ENCODE data around the gene XCL2.
"Not testable (repeated sequence)": the region's sequence is repeated elsewhere in the genome, so short reads cannot be mapped to it uniquely, and the experiment has no call there.

Gene XCL2

DNA sequence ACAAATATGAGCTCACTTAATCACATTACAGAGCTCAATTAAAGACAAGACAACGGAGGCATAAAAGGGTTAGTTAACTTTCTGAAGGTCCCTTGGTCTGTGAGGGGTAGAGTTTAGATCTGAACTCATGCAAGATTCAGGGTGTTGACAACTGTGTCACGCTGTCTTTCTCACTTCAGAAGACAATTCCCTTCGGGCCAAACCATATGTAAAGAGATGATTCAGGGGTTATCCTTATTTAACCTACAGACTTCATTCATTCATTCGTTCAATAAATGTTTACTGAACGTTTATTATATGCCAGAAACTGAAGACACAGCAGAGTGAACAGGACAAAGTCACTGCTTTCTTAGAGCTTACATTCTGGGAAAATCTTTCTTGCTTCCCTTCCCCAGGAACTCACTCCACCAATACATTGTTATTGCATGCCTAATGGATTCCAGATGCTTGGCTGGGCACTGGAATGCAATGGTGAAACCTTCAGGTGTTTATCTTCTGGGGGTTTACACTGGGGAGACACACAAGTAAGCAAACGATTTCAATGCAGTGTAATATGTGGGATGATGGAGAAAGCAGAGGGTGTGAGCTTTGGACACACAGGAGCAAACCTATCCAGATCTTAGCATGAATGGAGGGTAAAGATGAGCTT lies 39.0 kb upstream of the XCL2 start:
- TF ChIP-seq, protein P1, sequence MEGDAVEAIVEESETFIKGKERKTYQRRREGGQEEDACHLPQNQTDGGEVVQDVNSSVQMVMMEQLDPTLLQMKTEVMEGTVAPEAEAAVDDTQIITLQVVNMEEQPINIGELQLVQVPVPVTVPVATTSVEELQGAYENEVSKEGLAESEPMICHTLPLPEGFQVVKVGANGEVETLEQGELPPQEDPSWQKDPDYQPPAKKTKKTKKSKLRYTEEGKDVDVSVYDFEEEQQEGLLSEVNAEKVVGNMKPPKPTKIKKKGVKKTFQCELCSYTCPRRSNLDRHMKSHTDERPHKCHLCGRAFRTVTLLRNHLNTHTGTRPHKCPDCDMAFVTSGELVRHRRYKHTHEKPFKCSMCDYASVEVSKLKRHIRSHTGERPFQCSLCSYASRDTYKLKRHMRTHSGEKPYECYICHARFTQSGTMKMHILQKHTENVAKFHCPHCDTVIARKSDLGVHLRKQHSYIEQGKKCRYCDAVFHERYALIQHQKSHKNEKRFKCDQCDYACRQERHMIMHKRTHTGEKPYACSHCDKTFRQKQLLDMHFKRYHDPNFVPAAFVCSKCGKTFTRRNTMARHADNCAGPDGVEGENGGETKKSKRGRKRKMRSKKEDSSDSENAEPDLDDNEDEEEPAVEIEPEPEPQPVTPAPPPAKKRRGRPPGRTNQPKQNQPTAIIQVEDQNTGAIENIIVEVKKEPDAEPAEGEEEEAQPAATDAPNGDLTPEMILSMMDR (IDR thresholded peaks at IDR 0.05; ENCODE audit: extremely low read depth, insufficient read depth, missing control alignments): no peak
- in situ Hi-C loops (cut with MboI; ENCODE audit: low pct_unique_long_range_greater_than_20kb, low sequenced_read_pairs, unreplicated experiment): no loop called here
- no peak for DNase-seq (ENCODE audit: low spot score)

DNA sequence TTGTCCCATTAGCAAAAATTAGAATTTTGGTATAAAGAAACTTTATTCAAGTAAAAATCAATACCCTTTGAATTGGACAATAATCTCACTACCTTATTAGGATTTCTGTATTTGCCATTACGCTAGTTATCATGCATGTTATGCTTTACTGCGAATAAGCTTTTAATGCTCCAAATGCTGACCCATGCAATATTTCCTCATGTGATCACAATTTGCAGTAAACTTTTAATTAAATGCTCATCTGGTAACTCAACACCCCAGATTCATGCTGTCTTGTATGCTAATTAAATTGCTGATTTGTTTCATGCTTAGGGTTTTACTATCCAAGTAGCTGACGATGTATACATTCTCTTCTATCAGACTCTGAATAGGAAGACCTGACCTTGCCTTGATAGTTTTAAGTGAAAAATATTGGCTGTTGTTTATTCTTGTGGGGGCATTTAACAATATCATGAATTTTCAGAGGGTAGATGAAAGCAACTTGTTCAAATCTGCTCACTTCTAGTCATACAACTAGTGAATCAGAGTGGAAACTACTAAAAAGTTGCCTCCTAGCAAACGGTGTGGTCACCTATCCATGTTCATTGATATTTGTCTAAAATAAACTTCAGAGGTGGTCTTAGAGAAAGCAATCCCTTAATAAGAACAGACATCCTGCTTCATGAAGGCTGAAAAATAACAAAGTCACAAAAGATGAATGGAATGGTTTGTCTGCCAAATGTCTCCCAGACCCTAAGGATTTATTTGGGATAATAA lies 38.2 kb upstream of the XCL2 start:
- TF ChIP-seq, protein P1 (IDR thresholded peaks at IDR 0.05; ENCODE audit: extremely low read depth, insufficient read depth, missing control alignments): no peak
- in situ Hi-C loops (cut with MboI; ENCODE audit: low pct_unique_long_range_greater_than_20kb, low sequenced_read_pairs, unreplicated experiment): no loop called here
- DNase-seq (ENCODE audit: low spot score): no peak

DNA sequence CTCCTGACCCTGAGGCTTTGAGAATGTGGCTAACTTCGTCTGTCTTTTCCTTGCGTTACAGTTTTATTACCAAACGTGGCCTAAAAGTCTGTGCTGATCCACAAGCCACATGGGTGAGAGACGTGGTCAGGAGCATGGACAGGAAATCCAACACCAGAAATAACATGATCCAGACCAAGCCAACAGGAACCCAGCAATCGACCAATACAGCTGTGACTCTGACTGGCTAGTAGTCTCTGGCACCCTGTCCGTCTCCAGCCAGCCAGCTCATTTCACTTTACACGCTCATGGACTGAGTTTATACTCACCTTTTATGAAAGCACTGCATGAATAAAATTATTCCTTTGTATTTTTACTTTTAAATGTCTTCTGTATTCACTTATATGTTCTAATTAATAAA lies 37.2 kb upstream of the XCL2 start:
- DNase-seq (ENCODE audit: low spot score); in situ Hi-C loops (cut with MboI; ENCODE audit: low pct_unique_long_range_greater_than_20kb, low sequenced_read_pairs, unreplicated experiment): not testable (repeated sequence)

DNA sequence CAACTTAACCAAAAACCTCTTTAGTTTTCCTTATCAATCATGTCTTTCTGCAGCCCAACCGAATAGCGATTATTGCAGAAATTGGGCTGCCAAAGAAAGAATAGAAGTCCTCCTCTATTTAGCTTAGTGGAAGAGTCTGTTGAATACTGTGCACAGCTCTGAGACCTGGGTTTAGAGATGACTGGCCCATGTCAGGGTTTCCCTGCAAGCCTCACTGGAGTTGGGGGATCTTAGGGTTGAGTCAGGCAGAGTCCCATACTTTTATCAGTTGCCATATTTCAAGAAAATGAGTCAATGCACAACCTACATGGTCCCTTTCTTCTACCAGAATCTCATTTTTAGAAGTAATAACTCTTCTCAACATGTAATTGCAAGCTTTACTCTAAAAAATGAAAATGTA lies 36.5 kb upstream of the XCL2 start:
- in situ Hi-C loops (cut with MboI; ENCODE audit: low pct_unique_long_range_greater_than_20kb, low sequenced_read_pairs, unreplicated experiment); DNase-seq (ENCODE audit: low spot score): not testable (repeated sequence)

DNA sequence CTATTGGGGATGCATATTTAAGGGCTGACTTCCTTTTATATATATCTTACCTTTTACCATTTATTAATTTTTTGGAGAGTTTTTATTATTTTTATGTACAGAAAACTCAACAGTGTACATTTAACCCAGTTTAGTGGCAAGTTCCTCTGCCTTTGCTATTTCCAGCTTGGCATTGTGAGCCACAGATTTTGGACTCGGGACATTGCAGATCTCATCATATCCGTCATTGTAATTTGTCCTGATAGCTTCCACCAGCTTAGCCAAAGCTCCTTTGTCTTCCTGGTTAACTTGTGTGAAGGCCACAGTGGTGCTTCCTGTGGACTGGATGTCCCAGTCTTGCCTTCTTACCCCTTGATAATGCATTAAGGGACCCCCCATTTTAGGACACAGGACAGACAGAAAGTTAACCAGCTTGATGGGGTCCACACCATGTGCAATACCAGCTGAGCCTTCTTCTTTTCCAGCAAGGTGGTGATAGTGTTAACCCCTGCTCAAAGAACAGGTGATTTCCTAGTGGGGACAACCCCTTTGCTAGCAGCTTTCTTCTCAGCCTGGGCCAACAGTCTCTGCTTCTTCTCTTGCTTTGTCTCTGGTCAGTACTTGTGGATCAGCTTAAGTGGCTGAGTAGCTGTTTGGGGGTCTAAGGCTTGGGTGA lies 34.9 kb upstream of the XCL2 start:
- DNase-seq (ENCODE audit: low spot score); in situ Hi-C loops (cut with MboI; ENCODE audit: low pct_unique_long_range_greater_than_20kb, low sequenced_read_pairs, unreplicated experiment): not testable (repeated sequence)

DNA sequence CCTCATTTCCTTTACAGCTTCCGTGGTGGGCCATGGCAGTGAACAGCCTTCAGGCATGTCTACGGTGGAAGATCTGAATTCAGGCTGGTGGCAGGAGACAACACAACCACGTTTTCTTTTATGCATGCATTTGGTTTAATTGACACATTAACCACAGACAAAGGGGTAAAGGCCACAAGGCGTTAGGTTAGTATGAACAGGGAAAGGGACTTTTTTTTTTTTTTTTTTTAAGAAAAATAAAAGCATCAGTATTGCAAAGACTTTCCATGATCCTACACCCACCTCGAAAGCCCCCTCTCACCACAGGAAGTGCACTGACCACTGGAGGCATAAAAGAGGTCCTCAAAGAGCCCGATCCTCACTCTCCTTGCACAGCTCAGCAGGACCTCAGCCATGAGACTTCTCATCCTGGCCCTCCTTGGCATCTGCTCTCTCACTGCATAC lies 32.5 kb upstream of the XCL2 start, which contains the start of gene XCL1:
TSS of gene XCL1 (plus strand) at position 361 of the 444 bp plus-strand sequence. CDS start at position 394, 33 bp downstream.
- DNase-seq (ENCODE audit: low spot score); in situ Hi-C loops (cut with MboI; ENCODE audit: low pct_unique_long_range_greater_than_20kb, low sequenced_read_pairs, unreplicated experiment): not testable (repeated sequence)

DNA sequence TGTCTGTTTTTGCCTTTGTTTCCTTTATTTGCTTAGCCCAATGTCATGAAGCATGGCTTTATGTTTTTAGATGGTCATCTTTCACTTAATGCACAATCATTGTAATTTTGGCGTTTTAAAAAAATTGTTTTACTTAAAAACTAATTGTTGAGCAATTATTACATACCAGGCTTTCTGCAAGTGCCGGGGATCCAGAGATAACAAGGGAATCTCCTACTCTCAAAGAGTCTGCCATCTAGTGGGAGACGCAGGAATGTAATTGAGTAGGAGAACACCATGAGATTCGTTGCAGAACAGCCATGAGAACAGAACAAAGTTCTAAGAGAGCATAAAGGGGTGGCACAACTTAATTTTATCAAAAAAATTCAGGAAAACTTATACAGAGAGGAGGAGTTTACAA lies 30.4 kb upstream of the XCL2 start:
- DNase-seq (ENCODE audit: low spot score): not testable (repeated sequence)
- in situ Hi-C loops (cut with MboI; ENCODE audit: low pct_unique_long_range_greater_than_20kb, low sequenced_read_pairs, unreplicated experiment): loop anchor here (25.0 kb wide), 1 partner anchor 137 kb away; no protein-coding TSS in a partner anchor

DNA sequence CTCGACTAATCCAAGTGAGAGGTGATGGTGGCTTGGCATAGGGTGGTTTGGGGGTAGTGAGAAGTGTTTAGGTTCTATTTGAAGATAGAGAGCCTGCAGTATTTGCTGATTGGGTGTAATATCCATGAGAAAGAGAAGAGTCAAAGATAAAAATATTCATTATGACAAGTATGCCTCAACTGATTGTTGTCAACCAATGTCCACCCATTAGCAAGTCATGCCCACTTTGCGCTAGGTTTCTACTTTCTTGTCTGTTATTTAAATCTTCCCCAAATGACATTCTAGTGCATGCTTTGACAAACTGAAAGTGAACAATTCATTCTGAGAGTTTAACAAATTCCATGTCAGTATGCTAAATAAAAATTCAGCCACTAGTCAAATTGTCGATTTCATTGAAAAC lies 28.8 kb upstream of the XCL2 start:
- TF ChIP-seq, protein P1 (IDR thresholded peaks at IDR 0.05; ENCODE audit: extremely low read depth, insufficient read depth, missing control alignments): no peak
- DNase-seq (ENCODE audit: low spot score): no peak
- in situ Hi-C loops (cut with MboI; ENCODE audit: low pct_unique_long_range_greater_than_20kb, low sequenced_read_pairs, unreplicated experiment): loop anchor here (25.0 kb wide), 1 partner anchor 135 kb away; no protein-coding TSS in a partner anchor

DNA sequence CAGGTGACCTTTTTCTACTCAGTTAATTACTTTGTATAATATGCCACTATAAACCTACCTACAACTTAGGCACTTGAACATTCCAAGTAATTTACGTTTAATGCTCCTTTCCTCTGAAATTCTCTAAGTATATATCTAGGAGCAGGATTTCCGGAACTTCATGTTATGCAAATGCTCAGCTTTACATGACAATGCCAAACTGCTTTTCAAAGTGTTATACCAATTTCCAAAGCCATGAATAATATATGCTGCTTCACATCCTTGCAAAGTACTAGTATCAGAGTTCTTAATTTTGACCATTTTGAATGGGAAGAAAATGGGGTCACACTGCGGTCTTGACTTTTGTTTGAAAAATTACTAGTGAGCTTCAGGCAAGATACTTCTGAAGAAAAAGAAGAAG lies 26.9 kb upstream of the XCL2 start:
- DNase-seq (ENCODE audit: low spot score): no peak
- TF ChIP-seq, protein P1 (IDR thresholded peaks at IDR 0.05; ENCODE audit: extremely low read depth, insufficient read depth, missing control alignments): no peak
- in situ Hi-C loops (cut with MboI; ENCODE audit: low pct_unique_long_range_greater_than_20kb, low sequenced_read_pairs, unreplicated experiment): loop anchor here (25.0 kb wide), 1 partner anchor 133 kb away; no protein-coding TSS in a partner anchor

All from GM13977 (cell line).